ENCODE data around the gene KRTAP3-2.

DNA sequence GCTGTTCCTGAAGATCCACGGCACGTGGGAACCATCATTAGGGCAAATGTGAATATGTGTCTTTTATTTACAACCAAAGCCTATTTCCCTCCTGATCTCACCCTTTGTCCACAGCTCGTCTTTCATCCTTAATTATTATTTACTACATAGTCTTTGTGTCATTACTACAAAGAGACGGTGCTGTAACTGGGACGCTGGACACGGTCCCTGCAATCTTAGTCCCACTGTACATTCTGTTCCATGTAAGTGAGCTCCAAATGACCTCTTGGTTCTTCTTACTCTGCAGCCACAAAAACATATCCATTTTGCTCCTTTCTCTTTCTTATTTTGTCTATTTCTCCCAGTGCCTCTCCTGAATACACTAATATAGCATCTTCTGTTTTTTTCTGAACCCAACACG, 49.5 kb downstream of the KRTAP3-2 start:
- TF ChIP-seq EZH2phosphoT487 (IDR thresholded peaks at IDR 0.05; ENCODE audit: borderline replicate concordance, low read depth, low read length): no peak
- TF ChIP-seq, protein P1, sequence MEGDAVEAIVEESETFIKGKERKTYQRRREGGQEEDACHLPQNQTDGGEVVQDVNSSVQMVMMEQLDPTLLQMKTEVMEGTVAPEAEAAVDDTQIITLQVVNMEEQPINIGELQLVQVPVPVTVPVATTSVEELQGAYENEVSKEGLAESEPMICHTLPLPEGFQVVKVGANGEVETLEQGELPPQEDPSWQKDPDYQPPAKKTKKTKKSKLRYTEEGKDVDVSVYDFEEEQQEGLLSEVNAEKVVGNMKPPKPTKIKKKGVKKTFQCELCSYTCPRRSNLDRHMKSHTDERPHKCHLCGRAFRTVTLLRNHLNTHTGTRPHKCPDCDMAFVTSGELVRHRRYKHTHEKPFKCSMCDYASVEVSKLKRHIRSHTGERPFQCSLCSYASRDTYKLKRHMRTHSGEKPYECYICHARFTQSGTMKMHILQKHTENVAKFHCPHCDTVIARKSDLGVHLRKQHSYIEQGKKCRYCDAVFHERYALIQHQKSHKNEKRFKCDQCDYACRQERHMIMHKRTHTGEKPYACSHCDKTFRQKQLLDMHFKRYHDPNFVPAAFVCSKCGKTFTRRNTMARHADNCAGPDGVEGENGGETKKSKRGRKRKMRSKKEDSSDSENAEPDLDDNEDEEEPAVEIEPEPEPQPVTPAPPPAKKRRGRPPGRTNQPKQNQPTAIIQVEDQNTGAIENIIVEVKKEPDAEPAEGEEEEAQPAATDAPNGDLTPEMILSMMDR (conservative IDR thresholded peaks at IDR 0.05; ENCODE audit: low read length): no peak

Measured in OCI-LY7 (cell line).